Upper lobe of left lung (tissue), 4 donors: ENCODE measurements around the gene VPS35L.

Experiments used
- EP300 ChIP-seq, 4 donors: sonication (generic); formaldehyde crosslinking; IDR thresholded peaks; one replicate each; pipeline ENCODE4 v1.5.1; 2017; ENCODE audit warnings: antibody characterized with exemption in 4 of 4, control low read depth in 2 of 4
- POLR2A ChIP-seq, 4 donors: fragments of 450-650 bp; IDR thresholded peaks; one replicate each; pipeline ENCODE4 v1.5.1; 2016 to 2017; ENCODE audit warnings: antibody characterized with exemption in 4 of 4, mild to moderate bottlenecking in 2 of 4
- POLR2AphosphoS5 ChIP-seq, 2 donors: sonication (generic); formaldehyde crosslinking; IDR thresholded peaks; one replicate each; pipeline ENCODE4 v1.5.1; 2017; ENCODE audit warnings: antibody characterized with exemption in 2 of 2
- TF ChIP-seq, protein P1 (sequence below), 6 experiments: fragments of 450-650 bp in 4 of 6; fragments of 200-600 bp in 2 of 6; sonication (generic) in 2 of 6; IDR thresholded peaks; one replicate each; pipeline ENCODE4 v1.5.1; 2016 to 2019; ENCODE audit warnings: antibody characterized with exemption in 6 of 6

GRCh38 chr16:19588661-19589060, 33.2 kb downstream of the VPS35L start:
- TF ChIP-seq POLR2A (IDR thresholded peaks at IDR 0.05) (no peak), EP300 (IDR thresholded peaks at IDR 0.05) (no peak), POLR2AphosphoS5 (IDR thresholded peaks at IDR 0.05) (no peak)
- TF ChIP-seq, protein P1, sequence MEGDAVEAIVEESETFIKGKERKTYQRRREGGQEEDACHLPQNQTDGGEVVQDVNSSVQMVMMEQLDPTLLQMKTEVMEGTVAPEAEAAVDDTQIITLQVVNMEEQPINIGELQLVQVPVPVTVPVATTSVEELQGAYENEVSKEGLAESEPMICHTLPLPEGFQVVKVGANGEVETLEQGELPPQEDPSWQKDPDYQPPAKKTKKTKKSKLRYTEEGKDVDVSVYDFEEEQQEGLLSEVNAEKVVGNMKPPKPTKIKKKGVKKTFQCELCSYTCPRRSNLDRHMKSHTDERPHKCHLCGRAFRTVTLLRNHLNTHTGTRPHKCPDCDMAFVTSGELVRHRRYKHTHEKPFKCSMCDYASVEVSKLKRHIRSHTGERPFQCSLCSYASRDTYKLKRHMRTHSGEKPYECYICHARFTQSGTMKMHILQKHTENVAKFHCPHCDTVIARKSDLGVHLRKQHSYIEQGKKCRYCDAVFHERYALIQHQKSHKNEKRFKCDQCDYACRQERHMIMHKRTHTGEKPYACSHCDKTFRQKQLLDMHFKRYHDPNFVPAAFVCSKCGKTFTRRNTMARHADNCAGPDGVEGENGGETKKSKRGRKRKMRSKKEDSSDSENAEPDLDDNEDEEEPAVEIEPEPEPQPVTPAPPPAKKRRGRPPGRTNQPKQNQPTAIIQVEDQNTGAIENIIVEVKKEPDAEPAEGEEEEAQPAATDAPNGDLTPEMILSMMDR (IDR thresholded peaks at IDR 0.05): no peak
